Activated T-cell treated with anti-CD3 and anti-CD28 coated beads for 48 hours (primary cell): ENCODE measurements around the gene SEMA3A.
"Not testable (repeated sequence)": the region's sequence is repeated elsewhere in the genome, so short reads cannot be mapped to it uniquely, and the experiment has no call there.

ENCODE experiments used
- DNase-seq: peaks from one replicate; pipeline ENCODE4 v3.0.0-alpha.2; 2020; ENCODE audit warnings: low read depth

Gene SEMA3A

GRCh38 chr7:84154991-84155781 lies 39.4 kb downstream of the SEMA3A start:
- DNase-seq = no peak

GRCh38 chr7:84152995-84153394 lies 41.6 kb downstream of the SEMA3A start:
- no peak for DNase-seq

- not testable (repeated sequence) for DNase-seq
Measured at GRCh38 chr7:84150370-84150769, 44.2 kb downstream of the SEMA3A start.

GRCh38 chr7:84149573-84149972 lies 45.0 kb downstream of the SEMA3A start:
- DNase-seq = no peak

- no peak for DNase-seq
Measured at GRCh38 chr7:84145892-84146291, 48.7 kb downstream of the SEMA3A start.

- no peak for DNase-seq
Measured at GRCh38 chr7:84144935-84145334, 49.7 kb downstream of the SEMA3A start.

GRCh38 chr7:84144480-84144879 lies 50.1 kb downstream of the SEMA3A start:
- no peak for DNase-seq

GRCh38 chr7:84142726-84143125 lies 51.9 kb downstream of the SEMA3A start:
- no peak for DNase-seq

- no peak for DNase-seq
Measured at GRCh38 chr7:84139986-84140729, 54.4 kb downstream of the SEMA3A start.

- no peak for DNase-seq
Measured at GRCh38 chr7:84138411-84138810, 56.2 kb downstream of the SEMA3A start.

- no peak for DNase-seq
Measured at GRCh38 chr7:84137812-84138211, 56.8 kb downstream of the SEMA3A start.

- no peak for DNase-seq
Measured at GRCh38 chr7:84136809-84137208, 57.8 kb downstream of the SEMA3A start.

GRCh38 chr7:84136336-84136735 lies 58.3 kb downstream of the SEMA3A start:
- no peak for DNase-seq

GRCh38 chr7:84134169-84134568 lies 60.4 kb downstream of the SEMA3A start:
- no peak for DNase-seq

GRCh38 chr7:84125654-84126053 lies 68.9 kb downstream of the SEMA3A start:
- DNase-seq = no peak

GRCh38 chr7:84123965-84124547 lies 70.5 kb downstream of the SEMA3A start:
- DNase-seq = no peak

GRCh38 chr7:84122582-84123360 lies 71.8 kb downstream of the SEMA3A start:
- DNase-seq = no peak

- no peak for DNase-seq
Measured at GRCh38 chr7:84117304-84117703, 77.3 kb downstream of the SEMA3A start.

- no peak for DNase-seq
Measured at GRCh38 chr7:84113906-84114850, 80.4 kb downstream of the SEMA3A start.

GRCh38 chr7:84113286-84113685 lies 81.3 kb downstream of the SEMA3A start:
- DNase-seq = no peak

GRCh38 chr7:84112771-84113170 lies 81.8 kb downstream of the SEMA3A start:
- no peak for DNase-seq
